Activated CD8-positive, alpha-beta memory T cell treated with anti-CD3 and anti-CD28 coated beads, Interleukin-2, amount 50 U/mL, for 4 hours (primary cell): ENCODE results near the gene BCDIN3D.
"Not testable (repeated sequence)": the region's sequence is repeated elsewhere in the genome, so short reads cannot be mapped to it uniquely, and the experiment has no call there.

ENCODE experiments used
- DNase-seq: peaks from one replicate; pipeline ENCODE4 v3.0.0-alpha.2; 2020

Gene BCDIN3D

DNA sequence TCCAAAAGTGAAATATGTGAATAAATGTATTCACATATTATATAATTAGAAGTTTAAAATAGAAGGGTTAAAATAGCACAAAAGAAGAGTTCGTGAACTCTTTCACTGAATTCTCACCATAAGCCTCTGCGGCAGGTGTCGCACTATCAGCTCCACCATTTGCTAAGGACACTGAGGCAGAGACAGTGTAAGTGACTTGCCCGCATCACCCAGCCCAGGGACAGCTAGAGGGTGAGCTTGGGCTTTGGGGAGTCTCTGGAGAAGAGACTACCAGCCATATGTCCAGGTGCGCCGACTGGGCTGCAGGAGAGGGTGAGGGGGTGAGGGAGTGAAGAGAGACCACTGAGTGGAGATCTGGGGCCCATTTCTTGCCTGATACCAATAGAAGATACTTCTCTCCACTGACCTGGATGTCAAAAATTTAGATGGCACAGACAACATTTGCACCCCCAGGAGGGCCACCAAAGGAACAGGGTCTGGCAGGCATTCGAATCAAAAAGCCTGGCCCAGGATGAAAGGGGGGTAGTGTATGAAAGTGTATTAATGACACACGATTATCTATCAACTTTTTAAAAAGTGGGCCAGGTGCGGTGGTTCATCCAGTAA lies 32.3 kb upstream of the BCDIN3D start:
- DNase-seq = no peak

DNA sequence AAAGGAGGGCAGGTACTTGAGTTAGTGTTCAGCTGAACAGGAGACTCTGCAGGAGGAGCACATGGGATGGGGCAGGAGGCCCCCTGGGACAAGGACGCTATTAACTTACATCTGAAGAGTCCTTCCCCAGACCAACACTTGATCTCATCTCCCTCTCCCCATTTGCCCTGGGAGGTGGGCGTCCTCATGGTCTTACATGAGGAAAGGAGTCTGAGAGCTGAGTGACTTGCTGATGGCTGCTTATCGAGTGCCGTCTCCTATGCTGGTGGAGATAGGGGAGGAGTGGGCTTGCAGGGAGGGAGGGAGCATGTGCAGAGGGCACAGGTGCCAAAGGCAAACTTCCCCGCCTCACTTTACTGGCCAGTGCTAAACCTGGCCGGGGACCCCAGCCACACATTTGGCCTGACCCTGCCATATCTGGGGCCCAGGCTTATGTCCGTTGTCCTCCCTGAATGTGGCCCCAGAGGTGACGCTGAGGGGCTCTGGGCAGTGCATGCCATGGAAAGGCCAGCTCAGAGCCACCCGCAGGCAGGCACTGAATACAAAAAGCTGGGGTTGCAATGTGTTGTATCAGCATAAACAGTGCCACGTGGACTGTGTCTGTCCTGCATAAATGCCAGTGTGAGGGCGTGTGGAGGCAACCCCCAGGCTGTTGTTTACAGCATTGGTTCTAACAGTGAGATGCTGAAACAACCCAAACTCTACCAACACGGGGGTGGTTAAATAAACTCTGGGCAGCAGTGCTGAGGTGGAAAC lies 31.4 kb upstream of the BCDIN3D start:
- DNase-seq = no peak

- DNase-seq = no peak
These were observed 30.5 kb upstream of the BCDIN3D start for GRCh38 chr12:49873361-49873934.

DNA sequence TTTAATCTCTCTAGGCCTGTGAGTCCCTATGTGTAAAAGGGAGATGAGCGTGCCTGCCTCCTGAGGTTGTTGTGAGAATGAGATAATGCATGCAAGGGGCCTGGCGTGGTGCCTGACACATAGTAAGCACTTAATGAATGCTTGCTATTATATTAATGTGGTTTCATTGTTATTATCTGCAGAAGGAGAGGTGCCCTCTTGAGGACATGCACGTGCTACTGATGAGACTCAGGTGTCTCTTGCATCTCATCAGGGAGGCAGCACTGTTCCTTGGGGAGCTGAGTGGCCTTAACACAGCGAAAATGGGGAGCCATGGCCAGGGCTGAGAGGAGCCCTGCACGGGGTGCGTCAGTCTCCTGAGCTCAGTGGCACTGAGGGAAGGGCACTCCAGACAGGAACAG lies 29.9 kb upstream of the BCDIN3D start:
- DNase-seq = no peak

DNA sequence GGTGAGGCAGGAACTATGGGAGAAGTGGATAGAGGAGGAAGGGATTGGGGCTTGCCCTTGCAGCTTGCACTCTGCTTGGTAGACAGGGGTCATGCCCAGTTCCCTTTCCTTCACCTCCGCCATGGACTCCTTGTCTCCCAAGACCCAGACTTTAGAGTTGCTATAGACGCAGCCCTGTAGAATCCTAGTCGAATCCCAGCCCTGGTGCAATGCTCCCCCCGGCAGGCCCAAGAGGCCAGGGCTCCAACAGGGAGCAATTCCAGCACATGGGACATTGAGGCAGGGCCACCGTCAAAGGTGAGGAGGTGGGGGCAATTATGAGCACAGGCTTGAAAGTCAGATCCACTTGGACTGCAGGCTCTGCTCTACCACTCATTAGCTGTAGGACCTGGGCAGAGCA lies 29.5 kb upstream of the BCDIN3D start:
- no peak for DNase-seq

- DNase-seq = not testable (repeated sequence)
These were observed 28.9 kb upstream of the BCDIN3D start for GRCh38 chr12:49871811-49872251.

- no peak for DNase-seq
These were observed 28.3 kb upstream of the BCDIN3D start for GRCh38 chr12:49871263-49871561.

- no peak for DNase-seq
These were observed 27.8 kb upstream of the BCDIN3D start for GRCh38 chr12:49870501-49871262.

- no peak for DNase-seq
These were observed 27.1 kb upstream of the BCDIN3D start for GRCh38 chr12:49869816-49870500.

DNA sequence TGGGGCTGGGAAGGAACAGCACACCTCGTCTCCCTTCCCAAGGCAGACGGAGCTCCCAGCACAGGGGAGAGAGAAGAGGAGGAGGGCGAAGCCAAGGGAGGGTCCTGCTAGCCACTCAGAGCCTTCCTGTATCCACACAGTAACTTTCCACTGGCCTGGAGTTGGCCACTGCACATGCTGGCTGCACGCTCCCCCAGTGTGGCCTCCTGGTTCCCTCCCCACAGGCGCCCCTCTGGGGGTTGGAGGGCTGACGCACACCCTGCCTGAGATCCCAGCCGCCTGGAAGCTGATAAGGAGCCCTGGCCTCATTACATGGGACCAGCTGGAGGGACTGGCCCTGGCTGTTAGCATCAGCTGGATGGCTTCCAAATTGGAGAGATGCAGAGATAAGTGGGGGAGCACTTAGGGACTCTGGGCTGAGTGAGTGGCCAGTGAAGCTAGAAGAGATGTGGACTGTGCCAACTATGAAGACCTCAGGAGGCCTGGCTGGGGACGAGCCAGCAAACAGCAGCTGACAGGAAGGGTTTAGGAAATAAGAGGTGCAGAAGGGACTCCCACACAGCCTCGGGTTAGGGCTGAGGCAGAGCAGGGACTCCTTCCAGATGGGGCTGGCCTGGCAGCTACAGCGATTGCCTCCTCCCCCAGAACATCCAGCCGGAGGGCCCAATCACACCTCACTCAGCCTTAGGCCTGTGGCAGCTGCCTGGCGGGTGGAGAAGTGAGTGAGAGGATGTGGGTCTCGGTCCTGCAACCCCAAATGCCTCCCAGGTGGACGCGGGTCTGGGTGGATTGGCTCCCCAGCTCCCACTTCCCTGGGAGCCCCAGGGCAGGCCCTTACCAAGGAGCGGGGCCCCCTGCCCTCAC lies 26.3 kb upstream of the BCDIN3D start:
- no peak for DNase-seq

GRCh38 chr12:49868449-49868848 lies 25.5 kb upstream of the BCDIN3D start:
- DNase-seq = no peak

DNA sequence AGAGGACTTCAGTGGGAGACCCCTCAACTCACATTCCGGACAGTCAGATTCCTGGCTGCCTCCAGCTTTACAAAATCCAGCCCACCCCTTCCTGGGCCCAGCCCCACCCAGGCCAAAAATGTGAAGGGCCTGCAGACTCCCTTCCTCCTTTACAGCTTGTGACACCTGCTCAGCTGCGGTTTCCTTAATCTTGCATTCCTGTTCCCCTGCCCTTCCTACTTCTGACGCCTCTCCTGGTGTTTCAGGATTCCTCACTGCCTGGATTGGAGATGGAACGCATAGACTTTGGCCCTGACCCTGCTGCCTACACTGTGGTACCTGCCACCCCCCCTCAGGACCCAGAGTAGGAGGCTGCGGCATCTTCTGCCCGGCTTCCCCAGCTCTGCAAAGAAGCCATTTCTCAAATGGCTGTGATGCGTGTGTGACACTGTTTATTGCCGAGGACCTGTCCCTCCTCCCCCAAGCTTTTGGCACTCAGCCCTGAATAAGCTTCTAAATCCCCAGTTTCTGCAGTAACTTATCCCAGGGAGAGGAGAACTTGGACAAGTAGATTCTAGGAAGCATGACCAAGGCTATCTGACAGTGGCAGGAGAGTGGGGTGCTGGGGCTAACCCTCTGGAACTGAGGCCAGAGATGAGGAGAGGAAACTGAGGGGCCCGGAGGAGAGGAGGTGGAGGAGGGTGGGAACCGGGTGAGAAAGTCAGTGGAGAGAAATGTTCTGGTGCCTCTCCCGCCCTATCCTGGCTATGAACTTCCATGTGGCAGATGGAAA lies 24.9 kb upstream of the BCDIN3D start:
- DNase-seq = no peak

DNA sequence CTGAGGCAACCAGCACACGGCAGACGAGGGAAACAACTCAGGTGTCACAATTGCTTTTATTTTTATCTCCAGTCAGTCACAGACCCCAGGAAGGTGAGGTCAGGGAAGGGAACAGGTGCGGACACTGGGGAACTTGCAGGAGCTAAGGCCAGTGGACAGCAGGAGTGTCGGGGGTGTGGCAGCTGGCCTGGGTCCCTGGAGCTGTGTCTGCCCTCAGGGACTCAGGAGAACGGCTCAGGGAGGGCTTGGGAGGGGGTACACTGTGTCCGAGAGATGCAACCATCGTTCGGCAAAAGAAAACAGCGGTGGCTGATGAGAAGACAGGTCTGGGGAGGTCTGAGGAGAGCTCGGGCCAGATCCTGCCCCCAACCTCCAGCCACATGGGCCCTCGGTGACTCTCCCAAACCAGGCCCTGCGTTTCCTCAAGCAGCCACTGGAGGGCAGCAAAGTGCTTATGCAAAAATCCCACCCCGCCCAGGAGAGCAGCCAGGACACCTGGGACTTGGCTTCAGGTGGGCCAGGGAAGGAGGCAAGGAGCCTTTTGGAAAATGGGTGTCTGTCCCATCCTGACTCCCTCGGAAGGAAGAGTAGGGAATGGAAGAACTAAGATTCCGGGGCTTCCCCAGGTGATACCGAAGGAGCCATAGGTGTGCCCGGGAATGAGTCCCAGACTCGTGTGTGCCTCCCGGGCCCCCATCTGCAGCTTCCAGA lies 24.1 kb upstream of the BCDIN3D start:
- peak; percentile 79 for DNase-seq

- DNase-seq = no peak
These were observed 22.9 kb upstream of the BCDIN3D start for GRCh38 chr12:49865782-49866135.

GRCh38 chr12:49865109-49865781 lies 22.3 kb upstream of the BCDIN3D start:
- no peak for DNase-seq

DNA sequence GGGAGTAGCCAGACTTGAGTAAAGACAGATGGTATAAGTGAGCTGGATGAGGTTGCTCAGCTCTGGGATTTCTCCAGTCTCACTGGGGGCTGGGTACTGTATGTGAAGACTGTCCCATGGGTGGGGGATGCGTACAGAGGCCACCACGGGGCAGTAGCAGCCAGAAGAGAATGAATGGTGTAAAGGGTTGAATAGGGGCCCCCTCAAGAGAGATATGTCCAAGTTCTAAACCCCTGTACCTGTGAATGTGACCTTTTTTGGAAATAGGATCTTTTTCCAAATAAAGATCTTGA lies 21.8 kb upstream of the BCDIN3D start:
- no peak for DNase-seq

DNA sequence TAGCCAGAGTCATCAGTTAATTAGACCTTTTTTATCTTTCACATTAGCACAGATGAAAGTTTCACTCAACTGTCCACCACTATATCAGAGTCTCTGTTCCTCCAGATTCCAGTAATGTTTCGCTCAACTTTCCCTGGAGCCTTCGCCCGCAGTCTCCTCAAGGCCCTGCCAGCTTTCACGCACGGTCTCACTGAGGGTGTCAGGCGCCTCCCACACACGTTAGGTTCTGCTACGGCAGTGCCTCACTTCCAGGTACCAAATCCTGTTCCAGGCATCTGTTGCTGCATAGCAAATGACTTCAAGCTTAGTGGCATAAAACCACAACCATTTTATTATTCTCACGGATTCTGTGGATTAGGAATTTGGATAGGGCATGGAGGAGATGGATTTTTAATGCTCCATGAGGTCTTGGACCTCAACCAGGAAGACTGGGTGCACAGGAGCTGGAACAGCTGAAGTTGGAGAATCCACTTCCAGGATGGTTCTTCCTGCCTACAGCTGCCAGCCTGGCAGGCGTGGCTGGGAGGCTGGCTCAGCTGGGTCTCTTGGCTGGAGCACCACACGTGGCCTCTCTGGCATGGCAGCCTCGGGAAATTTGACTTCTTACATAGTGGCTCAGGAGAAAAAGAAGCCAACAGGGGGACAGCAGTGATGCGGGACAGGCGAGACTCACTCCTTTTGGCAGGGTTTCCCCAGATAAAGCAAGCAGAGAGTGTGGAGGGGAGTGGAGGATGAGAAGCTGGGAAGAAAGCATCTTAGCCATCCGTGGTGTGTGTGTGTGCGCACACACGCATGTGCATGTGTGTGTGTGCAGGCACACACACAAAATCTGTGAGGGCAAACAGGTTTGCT lies 21.3 kb upstream of the BCDIN3D start:
- DNase-seq = no peak

DNA sequence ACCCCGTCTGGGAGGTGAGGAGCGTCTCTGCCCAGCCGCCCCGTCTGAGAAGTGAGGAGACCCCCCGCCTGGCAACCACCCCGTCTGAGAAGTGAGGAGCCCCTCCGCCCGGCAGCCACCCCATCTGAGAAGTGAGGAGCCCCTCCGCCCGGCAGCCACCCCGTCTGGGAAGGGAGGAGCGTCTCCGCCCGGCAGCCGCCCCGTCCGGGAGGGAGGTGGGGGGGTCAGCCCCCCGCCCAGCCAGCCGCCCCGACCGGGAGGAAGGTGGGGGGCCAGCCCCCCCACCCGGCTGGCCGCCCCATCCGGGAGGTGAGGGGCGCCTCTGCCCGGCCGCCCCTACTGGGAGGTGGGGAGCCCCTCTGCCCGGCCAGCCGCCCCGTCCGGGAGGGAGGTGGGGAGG lies 18.0 kb upstream of the BCDIN3D start:
- DNase-seq = not testable (repeated sequence)

DNA sequence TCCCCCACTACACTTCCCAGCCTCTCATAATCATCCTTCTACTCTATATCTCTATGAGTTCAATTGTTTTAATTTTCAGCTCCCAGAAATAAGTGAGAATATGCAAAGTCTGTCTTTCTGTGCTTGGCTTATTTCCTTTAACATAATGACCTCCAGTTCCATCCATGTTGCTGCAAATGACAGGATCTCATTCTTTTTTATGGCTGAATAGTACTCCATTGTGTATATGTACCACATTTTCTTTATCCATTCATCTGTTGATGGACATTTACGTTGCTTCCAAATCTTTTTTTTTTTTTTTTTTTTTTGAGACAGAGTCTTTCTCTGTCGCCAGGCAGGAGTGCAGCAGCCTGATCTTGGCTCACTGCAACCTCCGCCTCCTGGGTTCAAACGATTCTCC lies 13.0 kb upstream of the BCDIN3D start:
- DNase-seq = not testable (repeated sequence)
